HUDEP-2 (cell line): ENCODE data around the gene FHL1.
A peak's percentile ranks its signal among the peaks of the same experiment; 100 is the strongest.

ENCODE experiments used
- DNase-seq, 76 experiments: peaks; one replicate each; lab custom pipeline; 2025; ENCODE audit not compliant: unreplicated experiment in 76 of 76; lab: John Stamatoyannopoulos, UW

Gene FHL1

DNA sequence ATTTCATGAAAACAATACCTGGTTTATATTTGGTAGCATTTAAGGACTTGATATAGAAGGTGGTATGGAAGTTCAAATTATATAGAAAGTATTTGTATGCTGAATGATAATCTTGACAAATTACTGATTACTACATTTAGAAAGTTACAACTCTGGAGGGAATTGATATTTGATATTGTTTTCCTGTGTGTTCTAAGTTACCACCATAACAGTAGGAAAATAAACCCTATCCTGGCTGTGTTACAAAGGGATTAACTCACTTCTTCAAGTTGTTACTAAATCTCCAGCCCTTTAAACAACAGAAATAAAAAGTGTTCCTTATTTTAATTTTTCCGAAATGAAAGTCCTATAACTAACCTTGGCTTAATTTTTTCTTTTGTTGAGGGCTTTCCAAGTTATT, 36.6 kb downstream of the FHL1 start:
- DNase-seq, result no peak

DNA sequence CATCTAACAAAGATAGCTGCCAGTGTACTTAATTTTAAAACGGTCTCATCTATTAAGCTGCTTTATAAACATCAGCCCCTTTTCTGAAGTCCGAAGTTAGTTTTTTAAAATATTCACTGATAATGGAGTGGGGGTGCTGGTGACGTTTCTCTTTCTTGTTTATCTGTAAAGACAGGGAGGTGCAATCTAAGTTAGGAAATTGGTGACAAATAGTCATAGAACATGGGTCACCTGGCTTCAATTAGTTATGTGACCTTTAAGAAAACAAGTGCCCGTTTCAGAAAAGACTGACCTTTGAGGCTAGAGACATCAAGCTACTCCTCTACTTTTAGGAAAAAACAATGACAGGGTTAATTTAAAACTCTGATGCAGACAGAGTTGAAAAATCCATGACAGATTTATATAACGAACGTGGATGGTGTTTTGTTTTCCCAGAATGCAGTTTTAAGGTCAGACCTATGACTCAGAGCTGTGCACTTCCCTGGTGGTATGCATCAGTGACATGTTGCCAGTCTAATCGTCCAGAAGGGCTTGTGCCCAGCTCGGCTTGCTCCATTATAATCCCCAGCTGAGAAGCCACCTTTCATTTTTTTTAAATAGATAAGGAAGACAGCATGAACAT, 38.2 kb downstream of the FHL1 start:
- DNase-seq, result no peak

GRCh38 chrX:136186023-136186413, 38.7 kb downstream of the FHL1 start:
- DNase-seq, result no peak

- no peak for DNase-seq
These were observed 41.9 kb downstream of the FHL1 start for GRCh38 chrX:136189222-136189621.

DNA sequence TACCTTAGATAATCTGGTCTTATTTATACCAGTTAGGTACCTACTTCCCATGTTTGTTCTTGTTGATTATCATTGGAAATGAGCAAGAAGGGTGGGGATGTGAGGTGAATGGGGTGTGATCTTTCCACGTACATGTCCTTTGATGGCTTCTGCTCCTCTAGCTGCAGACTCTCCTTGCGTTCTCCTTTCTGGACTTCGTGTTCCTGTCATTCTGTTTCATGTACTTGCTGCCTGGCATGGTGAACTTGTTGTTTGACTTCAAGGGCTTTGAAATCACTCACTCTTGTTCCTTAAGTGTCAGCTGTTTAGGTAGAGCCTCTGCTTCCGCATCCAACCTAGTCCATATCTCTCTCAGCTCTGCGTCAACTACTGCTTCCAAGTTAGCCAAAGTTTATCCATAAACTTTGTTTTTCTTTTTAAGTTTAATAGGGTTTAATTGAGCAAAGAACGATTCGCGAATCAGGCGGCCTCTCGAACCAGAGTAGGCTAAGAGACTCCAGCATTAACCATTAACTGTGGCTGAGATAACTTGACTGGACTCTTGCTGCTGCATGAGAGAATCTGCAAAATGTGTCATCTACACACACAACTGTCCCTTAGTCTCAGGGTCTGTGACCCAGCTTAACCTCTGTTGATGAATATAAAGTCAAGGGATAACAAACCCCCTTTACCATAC, 42.8 kb downstream of the FHL1 start:
- no peak for DNase-seq

- DNase-seq, result no peak
These were observed 43.8 kb downstream of the FHL1 start for GRCh38 chrX:136191171-136191570.

DNA sequence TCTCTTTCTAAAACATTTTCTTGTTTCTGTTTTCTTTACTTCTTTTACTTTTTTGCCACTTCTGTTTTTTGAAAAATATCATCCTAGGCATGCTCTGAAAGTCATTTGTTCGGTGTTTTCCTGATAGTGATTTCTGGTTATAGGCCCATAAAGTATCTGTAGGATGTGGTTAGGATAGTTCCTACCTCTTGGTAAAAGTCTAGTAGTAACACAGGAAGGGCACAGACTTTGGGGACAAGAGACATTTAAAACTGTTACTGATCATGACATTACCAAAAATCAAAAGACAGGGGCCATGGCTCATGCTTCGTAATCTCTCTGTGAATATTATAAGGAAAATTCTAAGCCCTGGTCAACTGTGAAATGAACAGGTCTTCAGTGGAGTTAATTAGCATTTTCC, 44.8 kb downstream of the FHL1 start:
- DNase-seq, result no peak

DNA sequence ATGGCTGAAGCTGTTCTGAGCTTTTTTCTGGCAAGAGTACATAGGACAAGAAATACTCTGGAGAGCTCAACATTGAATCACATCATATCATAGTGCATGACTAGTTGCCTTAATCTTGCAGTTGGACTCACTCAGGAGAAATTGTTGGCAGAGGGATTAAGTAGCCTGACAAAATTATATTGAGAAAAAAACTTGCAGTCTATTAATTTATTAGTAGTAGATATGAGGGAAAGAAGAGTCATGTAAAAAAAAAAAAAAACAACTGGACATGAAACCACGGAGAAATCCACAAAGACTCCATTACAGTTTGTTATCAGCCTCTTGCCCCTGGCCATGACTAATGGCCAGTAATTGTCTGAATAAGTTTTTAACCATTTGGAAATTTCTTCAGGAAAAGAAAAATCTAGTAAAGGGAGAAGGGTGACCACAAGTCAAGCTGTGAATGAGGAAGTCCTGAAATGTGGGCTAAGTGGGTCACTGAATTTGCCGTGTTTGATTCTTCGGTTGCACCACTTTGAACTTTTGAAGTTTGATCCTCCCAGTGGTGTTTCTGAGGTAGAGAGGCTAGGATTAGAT, 45.6 kb downstream of the FHL1 start:
- DNase-seq, result no peak

GRCh38 chrX:136193771-136194170, 46.4 kb downstream of the FHL1 start:
- no peak for DNase-seq

DNA sequence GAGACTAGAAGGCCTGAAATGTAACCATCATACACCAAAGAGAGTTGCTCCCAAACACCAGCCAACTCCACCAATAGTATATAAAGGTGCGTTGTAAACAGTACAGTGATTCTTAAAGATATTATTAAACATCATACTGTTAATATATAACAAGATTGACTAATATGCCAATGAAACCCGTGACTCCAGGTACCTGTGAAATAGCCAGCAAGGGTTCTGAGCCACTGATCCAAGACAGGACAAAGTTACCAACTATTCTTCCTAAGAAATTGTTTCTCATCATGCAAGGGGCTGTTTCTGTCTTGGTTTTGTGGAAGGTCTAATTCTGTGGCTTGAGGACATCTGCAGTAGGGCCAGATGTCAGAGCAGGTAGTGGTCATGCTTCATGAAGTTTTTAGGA, 47.2 kb downstream of the FHL1 start:
- no peak for DNase-seq

GRCh38 chrX:136195247-136195646, 47.9 kb downstream of the FHL1 start:
- DNase-seq, result no peak

DNA sequence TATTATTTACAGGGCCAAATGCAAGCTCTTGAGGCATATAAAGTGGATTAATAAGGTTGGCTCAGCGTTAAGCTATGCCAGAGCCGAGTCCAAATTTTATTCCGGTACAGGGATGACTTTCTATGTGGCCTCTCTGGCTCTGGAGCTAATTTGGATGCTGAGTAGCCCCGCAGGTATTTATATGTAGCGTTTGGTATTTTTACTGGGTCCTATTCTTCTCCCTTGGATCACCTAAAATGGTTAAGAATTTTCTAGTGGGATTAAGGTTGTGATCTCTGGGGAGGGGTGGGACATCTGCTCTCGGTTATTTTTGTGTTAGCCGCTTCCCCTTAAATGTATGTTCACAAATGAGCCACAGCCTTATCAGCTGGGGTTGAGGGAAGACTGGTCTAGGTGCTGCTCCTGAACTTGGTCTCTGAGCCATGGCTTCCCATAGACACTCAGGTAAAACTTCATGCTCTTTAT, 49.4 kb downstream of the FHL1 start:
- no peak for DNase-seq

GRCh38 chrX:136198010-136198409, 50.7 kb downstream of the FHL1 start:
- DNase-seq, result no peak

DNA sequence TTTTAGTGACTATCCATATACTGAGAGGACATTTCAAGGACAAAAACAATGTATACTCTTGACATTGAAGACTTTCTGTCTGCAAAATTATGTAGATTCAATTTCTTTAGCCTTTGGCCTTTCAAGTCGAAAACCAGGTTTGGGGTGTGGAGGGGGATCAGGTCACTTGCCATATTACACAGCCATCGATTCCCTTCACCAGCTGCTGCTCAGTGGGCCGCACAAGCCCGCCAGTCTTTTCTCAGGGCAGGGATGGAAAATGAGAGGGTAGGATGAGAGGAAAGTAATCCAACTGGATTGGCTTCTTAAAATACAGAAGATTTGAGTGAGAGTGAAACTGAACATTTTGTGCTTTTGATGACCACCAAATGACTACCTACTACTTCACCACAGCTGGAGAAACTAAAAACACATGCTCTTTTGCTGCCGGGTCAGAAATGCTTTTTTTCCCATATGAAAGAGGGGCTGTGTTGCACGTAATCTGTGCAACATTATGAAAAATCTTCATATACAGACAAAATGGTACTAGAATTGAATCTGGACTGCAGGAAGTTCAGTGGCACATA, 51.4 kb downstream of the FHL1 start:
- no peak for DNase-seq

GRCh38 chrX:136199365-136199764, 52.0 kb downstream of the FHL1 start:
- DNase-seq, result no peak

DNA sequence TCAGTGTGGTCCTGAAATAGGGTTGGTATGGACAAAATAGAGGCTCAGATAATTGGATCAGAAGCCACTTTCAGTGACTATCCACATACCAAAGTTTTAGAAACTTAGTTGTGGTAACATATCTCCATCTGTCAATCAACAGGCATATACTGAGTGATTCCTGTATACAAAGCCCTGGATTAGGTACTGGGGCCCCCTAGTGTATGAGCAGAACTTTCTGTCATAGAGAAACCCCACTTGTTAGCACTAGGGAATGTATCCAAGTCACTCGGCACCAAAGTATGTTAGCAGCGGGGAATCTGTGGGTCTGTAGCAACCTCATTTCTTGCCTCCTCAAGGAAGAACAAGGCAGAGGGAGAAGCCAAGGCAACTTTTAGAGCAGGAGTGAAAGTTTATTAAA, 53.1 kb downstream of the FHL1 start:
- peak in 4 of 76 experiments; percentile 1 to 17 (median 2) for DNase-seq

DNA sequence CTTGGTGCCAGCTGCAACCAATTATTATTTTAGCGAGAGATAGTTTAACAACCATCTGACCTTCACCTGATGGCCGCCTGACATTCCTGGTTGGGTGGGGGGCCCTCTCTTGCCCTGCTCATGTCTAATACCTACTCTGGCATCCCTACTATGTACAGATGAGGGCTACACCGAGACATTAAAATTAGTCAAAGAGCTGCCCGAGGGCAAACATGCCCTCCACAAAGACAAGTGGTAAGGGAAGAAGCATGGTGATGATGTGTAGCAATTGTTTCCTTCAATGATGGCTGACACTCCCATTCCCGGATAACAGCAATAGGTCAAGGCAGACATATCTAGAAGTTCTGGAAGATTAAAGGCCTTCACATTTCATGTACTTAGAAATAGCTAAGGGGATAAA, 54.3 kb downstream of the FHL1 start:
- DNase-seq, result no peak

DNA sequence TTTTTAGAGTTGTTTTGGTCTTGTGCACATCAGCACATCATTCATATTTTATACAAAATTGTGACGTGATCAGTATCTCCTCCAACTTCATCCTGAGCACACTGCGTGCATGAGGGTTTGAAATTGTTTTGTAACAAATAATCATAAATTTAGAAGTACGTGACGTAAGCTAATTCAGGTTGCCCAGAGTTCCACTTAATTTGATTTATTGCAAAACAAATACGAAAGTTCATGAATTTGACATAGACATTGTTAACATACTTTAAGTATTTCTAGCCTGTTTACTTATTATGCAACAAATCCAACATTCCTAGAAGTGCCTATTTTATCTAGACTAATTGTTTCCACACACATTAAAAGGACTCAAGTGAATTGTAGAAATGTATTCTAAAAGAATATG, 55.6 kb downstream of the FHL1 start:
- no peak for DNase-seq

DNA sequence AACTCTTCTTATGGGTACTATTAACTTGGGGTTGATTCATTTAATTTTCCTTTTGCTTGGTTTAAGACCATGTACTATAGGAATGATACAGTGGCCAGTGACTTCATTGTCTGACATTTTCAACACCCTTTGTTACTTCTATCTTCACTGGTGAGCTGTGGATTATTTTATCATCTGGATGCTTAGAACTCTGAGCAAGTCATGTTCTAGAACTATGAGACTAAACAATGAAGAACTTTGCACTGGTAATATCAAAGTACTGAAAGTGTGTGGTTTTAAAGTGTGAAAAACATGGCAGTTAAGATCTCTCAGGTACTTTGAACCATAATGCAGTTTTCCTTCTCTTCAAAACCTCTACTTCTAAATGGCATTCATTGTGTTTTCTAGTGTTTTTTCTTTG, 56.1 kb downstream of the FHL1 start:
- no peak for DNase-seq

GRCh38 chrX:136203951-136204350, 56.6 kb downstream of the FHL1 start:
- DNase-seq, result no peak

DNA sequence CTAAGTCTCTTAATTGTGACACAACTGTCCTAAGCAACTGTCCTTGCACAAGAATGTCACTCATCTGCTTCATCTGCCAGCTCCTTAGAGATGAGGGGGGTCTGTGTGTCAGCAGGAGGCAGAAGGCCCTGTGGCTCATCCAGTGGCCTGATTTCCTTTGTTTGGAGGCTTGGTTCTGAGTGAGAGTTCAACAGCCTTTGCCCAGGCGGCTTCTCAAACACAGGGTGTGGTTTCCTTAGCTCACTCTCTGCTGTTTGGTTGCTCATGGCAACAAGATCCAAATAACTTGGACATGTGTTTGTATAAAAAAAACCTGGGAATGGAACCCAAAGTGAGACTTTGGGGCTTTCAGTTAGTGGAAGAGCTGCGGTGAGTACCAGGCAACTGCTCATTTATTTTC, 57.2 kb downstream of the FHL1 start:
- DNase-seq, result no peak

- no peak for DNase-seq
These were observed 58.6 kb downstream of the FHL1 start for GRCh38 chrX:136205882-136206380.
